Astrocyte of the spinal cord (primary cell): Measurements from ENCODE around the gene ABHD16A.
A peak's percentile ranks its signal among the peaks of the same experiment; 100 is the strongest.

ENCODE experiments used
- DNase-seq: peaks from one replicate; pipeline ENCODE4 v3.0.0; 2011; ENCODE audit warnings: low read depth, low spot score
- H3K4me3 ChIP-seq: 2 replicates; pipeline ENCODE4 v1.5.1; 2011; ENCODE audit warnings: low read depth, mild to moderate bottlenecking, low read length, moderate library complexity
- in situ Hi-C: cut with HindIII; loops from 2 replicates; pipeline ENCODE4 v1.10.0; 2017; ENCODE audit warnings: low sequenced_read_pairs
- TF ChIP-seq, protein P1 (sequence below): IDR thresholded peaks from 2 replicates; pipeline ENCODE4 v1.5.1; 2012; ENCODE audit warnings: low read depth, mild to moderate bottlenecking, low read length, inconsistent platforms

ABHD16A gene

DNA sequence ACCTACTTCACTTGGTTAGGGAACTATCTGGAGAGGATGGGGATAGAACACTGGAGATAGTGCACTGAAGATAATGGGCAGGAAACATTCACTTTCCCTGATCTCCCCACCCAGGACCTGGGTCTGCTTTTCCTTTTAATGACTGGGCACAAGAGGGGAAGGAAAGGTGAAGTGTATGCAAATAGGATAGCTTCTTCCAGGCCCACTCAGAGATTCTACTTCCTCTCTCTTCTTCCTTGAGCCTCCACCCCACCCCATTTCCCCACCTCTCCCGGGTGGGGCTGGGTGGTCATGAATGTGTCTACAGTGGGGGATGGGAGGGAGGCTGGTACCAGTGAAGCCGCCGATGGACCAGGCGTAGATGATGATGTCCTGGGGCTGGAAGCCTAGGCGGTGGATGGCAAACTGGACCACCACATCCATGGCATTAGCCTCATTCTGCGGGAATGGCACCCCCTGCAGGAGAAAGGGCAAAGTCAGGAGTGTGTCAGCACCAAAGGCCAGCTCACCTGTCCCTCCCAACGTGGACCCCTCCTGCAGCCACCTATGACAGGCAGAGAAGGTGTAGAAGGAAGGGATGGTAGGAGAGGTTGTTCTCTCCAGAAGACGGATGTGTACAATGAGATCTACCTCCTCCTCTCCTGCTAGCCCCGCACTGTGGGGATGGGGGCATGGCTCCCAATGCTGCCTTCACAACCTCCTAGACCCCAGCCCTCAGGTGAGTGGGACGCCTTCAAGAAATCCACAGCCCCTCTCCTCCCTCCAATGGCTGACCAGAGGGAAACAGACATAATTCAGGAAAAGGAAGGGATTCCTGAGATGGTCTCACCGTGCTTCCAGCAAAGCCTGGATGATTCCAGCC, 13.6 kb downstream of the ABHD16A start:
- DNase-seq: no peak
- TF ChIP-seq, protein P1, sequence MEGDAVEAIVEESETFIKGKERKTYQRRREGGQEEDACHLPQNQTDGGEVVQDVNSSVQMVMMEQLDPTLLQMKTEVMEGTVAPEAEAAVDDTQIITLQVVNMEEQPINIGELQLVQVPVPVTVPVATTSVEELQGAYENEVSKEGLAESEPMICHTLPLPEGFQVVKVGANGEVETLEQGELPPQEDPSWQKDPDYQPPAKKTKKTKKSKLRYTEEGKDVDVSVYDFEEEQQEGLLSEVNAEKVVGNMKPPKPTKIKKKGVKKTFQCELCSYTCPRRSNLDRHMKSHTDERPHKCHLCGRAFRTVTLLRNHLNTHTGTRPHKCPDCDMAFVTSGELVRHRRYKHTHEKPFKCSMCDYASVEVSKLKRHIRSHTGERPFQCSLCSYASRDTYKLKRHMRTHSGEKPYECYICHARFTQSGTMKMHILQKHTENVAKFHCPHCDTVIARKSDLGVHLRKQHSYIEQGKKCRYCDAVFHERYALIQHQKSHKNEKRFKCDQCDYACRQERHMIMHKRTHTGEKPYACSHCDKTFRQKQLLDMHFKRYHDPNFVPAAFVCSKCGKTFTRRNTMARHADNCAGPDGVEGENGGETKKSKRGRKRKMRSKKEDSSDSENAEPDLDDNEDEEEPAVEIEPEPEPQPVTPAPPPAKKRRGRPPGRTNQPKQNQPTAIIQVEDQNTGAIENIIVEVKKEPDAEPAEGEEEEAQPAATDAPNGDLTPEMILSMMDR: peak; percentile 57
- in situ Hi-C loops: no loop called here
- no peak overlapping the region for H3K4me3 ChIP-seq

DNA sequence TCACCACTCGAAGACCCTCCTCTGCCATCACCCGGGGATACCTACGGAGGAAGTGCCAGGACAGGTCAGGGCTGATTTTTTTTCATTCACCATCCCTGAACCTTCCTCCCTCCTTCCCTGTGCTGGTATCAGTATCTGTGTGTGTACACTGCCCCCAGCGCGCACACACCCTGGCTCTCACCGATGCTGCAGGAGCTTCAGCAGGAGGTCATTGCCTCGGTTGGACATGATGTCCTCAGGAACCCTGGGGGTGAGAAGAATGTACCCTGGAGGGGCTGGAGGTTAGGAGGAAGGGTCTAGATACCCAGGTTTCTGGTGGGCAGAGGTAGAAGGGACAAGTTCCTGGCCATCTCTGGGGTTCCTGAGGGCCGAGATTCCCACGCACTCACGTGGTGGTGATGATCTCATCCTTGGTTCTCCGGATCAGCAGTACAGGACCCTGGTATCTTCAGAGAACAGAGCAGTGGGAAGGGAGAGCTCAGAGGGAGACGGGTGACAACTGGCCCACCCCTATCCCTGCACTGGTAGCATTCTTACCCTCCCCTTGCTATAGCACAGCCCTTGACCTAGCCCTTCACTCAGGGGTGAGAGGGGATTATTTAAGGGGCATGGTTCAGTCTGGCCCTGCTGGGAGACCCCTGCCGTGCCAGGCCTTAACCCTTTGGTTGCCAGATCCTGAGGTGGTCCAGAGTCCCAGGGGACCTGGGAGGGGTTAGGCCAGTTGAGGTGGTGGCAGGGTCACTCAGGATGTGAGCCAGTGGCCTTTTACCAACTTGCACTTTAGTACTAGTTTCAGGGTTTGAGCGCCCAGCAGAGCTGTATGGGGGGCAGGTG, 15.0 kb downstream of the ABHD16A start:
- in situ Hi-C loops: no loop called here
- TF ChIP-seq, protein P1: no peak
- H3K4me3 ChIP-seq: no peak overlapping the region
- DNase-seq: no peak

GRCh38 chr6:31687321-31687720, 15.8 kb downstream of the ABHD16A start:
- H3K4me3 ChIP-seq: no peak overlapping the region
- in situ Hi-C loops: no loop called here
- no peak for DNase-seq
- TF ChIP-seq, protein P1: no peak

- in situ Hi-C loops: no loop called here
- no peak overlapping the region for H3K4me3 ChIP-seq
- DNase-seq: no peak
- TF ChIP-seq, protein P1: no peak
Measured at GRCh38 chr6:31686483-31686882, 16.6 kb downstream of the ABHD16A start.

DNA sequence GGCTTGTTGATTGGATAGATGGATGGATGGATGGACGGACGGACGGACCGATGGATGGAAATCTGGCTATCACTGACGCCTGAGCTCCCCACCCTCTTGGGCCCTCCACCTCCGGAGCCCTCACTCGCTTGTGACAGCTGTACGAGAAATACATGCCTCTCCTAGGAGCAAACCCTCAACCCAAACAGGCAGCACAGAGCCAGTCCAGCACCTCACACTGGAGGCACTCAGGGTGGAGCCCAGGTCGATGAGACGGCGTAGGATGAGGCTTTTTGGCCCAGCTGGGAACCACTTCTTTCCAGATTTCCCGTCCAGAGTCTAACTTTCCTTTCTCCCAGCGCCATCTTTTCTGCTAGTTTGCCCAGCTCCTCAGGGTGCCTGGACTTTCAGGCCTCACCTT, 19.5 kb downstream of the ABHD16A start:
- in situ Hi-C loops: no loop called here
- TF ChIP-seq, protein P1: no peak
- no peak for DNase-seq
- H3K4me3 ChIP-seq: no peak overlapping the region

GRCh38 chr6:31681135-31681671, 21.9 kb downstream of the ABHD16A start:
- DNase-seq: no peak
- TF ChIP-seq, protein P1: no peak
- in situ Hi-C loops: no loop called here
- H3K4me3 ChIP-seq: peak overlapping the region; percentile 35
